H1 (cell line): ENCODE data around the gene HPD. TPM values are rescaled to one million over a fixed set of nuclear protein-coding genes. Genes with fewer than 3 reads are reported as not detected.

Experiments
- CBX8 ChIP-seq: fragments of 300-800, 300-1000 bp; sonication (generic); IDR thresholded peaks from 2 replicates; pipeline ENCODE4 v1.7.1; 2016; ENCODE audit warnings: low read depth, low read length, borderline replicate concordance
- CREB1 ChIP-seq: IDR thresholded peaks from 2 replicates; pipeline ENCODE4 v1.6.1; 2012; ENCODE audit warnings: inconsistent platforms
- polyA plus RNA-seq, 7 experiments: library from polyadenylated mRNA; depleted of rRNA in 3 of 7; stranded (reverse) in 5 of 7; unstranded in 2 of 7; fragments of >200 nt in 5 of 7; fragments of 200-250 nt in 2 of 7; gene quantifications; 1 replicate in 5 of 7; 2 replicates in 1 of 7; 4 replicates in 1 of 7; pipeline versions ENCODE4 v1.2.1 to v1.2.3, GENCODE V29; 2011 to 2013; ENCODE audit warnings: missing spikeins in 2 of 7, mixed read lengths in 2 of 7
- total RNA-seq: library from RNA; stranded (reverse); fragmentation: NEBNext Ultra II Directional; extraction: Animal tissue kit (Norgen Biotek cat#: 25700); gene quantifications from 2 replicates; pipeline ENCODE4 v1.2.1, GENCODE V29; 2021
- TF ChIP-seq, protein P1 (sequence below): fragments of 300-600 bp; sonication (generic); IDR thresholded peaks from 2 replicates; pipeline ENCODE4 v1.7.1; 2012; ENCODE audit warnings: low read length, moderate library complexity, mild to moderate bottlenecking, inconsistent platforms; ENCODE audit not compliant: insufficient replicate concordance

The HPD gene
- total and polyA plus RNA-seq, 2 of the 8 experiments (the other 6 are each of a cell fraction or from before 2014, with no cell fraction given): 0.48 to 0.56 TPM

DNA sequence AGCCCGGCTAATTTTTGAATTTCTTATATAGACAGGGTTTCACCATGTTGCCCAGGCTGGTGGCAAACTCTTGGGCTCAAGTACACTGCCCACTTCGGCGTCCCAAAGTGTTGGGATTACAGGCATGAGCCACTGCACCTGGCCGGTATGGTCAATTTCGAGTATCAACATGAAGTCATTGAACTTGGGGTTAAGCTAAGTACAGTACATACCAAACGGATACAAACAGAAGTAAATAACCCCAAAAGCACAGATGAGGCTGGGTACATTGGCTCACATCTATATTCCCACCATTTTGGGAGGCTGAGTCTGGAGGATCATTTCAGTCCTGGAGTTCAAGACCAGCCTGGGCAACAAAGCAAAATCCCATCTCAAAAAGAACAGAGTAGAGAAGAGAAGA, 16.9 kb upstream of the HPD start (continued):
- TF ChIP-seq, protein P1, sequence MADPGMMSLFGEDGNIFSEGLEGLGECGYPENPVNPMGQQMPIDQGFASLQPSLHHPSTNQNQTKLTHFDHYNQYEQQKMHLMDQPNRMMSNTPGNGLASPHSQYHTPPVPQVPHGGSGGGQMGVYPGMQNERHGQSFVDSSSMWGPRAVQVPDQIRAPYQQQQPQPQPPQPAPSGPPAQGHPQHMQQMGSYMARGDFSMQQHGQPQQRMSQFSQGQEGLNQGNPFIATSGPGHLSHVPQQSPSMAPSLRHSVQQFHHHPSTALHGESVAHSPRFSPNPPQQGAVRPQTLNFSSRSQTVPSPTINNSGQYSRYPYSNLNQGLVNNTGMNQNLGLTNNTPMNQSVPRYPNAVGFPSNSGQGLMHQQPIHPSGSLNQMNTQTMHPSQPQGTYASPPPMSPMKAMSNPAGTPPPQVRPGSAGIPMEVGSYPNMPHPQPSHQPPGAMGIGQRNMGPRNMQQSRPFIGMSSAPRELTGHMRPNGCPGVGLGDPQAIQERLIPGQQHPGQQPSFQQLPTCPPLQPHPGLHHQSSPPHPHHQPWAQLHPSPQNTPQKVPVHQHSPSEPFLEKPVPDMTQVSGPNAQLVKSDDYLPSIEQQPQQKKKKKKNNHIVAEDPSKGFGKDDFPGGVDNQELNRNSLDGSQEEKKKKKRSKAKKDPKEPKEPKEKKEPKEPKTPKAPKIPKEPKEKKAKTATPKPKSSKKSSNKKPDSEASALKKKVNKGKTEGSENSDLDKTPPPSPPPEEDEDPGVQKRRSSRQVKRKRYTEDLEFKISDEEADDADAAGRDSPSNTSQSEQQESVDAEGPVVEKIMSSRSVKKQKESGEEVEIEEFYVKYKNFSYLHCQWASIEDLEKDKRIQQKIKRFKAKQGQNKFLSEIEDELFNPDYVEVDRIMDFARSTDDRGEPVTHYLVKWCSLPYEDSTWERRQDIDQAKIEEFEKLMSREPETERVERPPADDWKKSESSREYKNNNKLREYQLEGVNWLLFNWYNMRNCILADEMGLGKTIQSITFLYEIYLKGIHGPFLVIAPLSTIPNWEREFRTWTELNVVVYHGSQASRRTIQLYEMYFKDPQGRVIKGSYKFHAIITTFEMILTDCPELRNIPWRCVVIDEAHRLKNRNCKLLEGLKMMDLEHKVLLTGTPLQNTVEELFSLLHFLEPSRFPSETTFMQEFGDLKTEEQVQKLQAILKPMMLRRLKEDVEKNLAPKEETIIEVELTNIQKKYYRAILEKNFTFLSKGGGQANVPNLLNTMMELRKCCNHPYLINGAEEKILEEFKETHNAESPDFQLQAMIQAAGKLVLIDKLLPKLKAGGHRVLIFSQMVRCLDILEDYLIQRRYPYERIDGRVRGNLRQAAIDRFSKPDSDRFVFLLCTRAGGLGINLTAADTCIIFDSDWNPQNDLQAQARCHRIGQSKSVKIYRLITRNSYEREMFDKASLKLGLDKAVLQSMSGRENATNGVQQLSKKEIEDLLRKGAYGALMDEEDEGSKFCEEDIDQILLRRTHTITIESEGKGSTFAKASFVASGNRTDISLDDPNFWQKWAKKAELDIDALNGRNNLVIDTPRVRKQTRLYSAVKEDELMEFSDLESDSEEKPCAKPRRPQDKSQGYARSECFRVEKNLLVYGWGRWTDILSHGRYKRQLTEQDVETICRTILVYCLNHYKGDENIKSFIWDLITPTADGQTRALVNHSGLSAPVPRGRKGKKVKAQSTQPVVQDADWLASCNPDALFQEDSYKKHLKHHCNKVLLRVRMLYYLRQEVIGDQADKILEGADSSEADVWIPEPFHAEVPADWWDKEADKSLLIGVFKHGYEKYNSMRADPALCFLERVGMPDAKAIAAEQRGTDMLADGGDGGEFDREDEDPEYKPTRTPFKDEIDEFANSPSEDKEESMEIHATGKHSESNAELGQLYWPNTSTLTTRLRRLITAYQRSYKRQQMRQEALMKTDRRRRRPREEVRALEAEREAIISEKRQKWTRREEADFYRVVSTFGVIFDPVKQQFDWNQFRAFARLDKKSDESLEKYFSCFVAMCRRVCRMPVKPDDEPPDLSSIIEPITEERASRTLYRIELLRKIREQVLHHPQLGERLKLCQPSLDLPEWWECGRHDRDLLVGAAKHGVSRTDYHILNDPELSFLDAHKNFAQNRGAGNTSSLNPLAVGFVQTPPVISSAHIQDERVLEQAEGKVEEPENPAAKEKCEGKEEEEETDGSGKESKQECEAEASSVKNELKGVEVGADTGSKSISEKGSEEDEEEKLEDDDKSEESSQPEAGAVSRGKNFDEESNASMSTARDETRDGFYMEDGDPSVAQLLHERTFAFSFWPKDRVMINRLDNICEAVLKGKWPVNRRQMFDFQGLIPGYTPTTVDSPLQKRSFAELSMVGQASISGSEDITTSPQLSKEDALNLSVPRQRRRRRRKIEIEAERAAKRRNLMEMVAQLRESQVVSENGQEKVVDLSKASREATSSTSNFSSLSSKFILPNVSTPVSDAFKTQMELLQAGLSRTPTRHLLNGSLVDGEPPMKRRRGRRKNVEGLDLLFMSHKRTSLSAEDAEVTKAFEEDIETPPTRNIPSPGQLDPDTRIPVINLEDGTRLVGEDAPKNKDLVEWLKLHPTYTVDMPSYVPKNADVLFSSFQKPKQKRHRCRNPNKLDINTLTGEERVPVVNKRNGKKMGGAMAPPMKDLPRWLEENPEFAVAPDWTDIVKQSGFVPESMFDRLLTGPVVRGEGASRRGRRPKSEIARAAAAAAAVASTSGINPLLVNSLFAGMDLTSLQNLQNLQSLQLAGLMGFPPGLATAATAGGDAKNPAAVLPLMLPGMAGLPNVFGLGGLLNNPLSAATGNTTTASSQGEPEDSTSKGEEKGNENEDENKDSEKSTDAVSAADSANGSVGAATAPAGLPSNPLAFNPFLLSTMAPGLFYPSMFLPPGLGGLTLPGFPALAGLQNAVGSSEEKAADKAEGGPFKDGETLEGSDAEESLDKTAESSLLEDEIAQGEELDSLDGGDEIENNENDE: no peak
- no peak for TF ChIP-seq CBX8
- no peak for TF ChIP-seq CREB1
